ENCODE data around the gene GCC2. TPM values are rescaled to one million over a fixed set of nuclear protein-coding genes. Genes with fewer than 3 reads are reported as not detected.

Gene GCC2
- total RNA-seq, 6 experiments from 2014 or later = 31.5 to 39.5 (median 32.8) TPM

DNA sequence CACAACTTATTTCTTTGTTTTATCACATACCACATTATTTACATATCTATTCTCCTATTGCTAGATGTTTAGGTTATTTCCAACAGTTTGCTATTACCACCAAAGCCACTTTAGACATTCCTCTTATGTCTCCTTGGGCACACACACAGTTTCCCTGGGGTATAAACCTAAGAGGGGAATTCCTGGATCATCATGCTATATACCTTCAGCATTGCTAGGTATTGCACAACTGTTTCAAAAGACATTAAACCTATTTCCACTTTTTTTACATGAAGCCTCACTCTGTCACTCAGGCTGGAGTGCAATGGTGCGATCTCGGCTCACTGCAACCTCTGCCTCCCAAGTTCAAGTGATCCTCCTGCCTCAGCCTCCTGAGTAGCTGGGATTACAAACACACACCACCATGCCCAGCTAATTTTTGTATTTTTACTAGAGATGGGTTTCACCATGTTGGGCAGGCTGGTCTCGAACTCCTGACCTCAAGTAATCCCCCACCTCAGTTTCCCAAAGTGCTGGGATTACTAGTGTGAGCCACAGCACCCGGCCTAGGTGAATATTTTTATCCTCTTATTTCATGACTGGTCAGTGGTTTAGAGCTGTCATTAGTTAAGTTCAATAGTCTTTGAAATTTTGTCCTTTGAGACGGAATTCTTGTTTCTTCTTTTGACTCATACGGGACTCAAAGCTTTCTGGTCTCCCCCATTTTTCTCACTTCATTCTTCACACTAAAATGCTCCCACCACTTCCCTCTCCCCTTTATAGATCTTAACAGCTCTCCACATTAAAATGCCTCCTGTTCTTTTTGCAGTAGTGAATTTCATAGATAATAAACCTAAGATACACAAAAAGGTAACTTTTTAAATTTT, 40.9 kb upstream of the GCC2 start:
- DNase-seq = no peak

GRCh38 chr2:108409768-108410167, 39.2 kb upstream of the GCC2 start:
- Mint-ChIP-seq H3K4me3 (0 out of 2 replicates have a peak overlapping the region, but pooled peaks have one; percentile 21), H3K27ac (peak overlapping the region; percentile 76), H3K36me3 (ENCODE audit: low read depth) (peaks cover 19% of the 10 kb centered on the region), H3K27me3 (ENCODE audit: insufficient read depth) (no peaks in the 10 kb centered on the region), H3K4me1 (ENCODE audit: low read depth) (peaks cover 52% of the 10 kb centered on the region), H3K9me3 (peaks cover 13% of the 10 kb centered on the region)
- DNase-seq = peak; percentile 36
- TF ChIP-seq CTCF (IDR thresholded peaks at IDR 0.05) = no peak

More for the DNA sequence above, 40.9 kb upstream of the GCC2 start:
- Mint-ChIP-seq H3K9me3 (peaks cover 25% of the 10 kb centered on the region), H3K4me1 (ENCODE audit: low read depth) (peaks cover 52% of the 10 kb centered on the region), H3K27ac (no peak overlapping the region), H3K4me3 (no peak overlapping the region), H3K36me3 (ENCODE audit: low read depth) (peaks cover 23% of the 10 kb centered on the region), H3K27me3 (ENCODE audit: insufficient read depth) (peaks cover 3% of the 10 kb centered on the region)
- no peak for TF ChIP-seq CTCF (IDR thresholded peaks at IDR 0.05)

- no peaks in the 10 kb centered on the region for H3K9me3 Mint-ChIP-seq
- H3K36me3 Mint-ChIP-seq (ENCODE audit: low read depth) = peaks cover 5% of the 10 kb centered on the region; the same call in 1 of the 2 replicates
- peak; percentile 98 for DNase-seq
- peak overlapping the region; percentile 81 for H3K27ac Mint-ChIP-seq
- no peaks in the 10 kb centered on the region for H3K27me3 Mint-ChIP-seq (ENCODE audit: insufficient read depth)
- TF ChIP-seq CTCF (IDR thresholded peaks at IDR 0.05) = no peak
- H3K4me1 Mint-ChIP-seq (ENCODE audit: low read depth) = peaks cover 55% of the 10 kb centered on the region
- peak overlapping the region; percentile 31 for H3K4me3 Mint-ChIP-seq
These were observed 35.9 kb upstream of the GCC2 start for GRCh38 chr2:108412995-108413710.

DNA sequence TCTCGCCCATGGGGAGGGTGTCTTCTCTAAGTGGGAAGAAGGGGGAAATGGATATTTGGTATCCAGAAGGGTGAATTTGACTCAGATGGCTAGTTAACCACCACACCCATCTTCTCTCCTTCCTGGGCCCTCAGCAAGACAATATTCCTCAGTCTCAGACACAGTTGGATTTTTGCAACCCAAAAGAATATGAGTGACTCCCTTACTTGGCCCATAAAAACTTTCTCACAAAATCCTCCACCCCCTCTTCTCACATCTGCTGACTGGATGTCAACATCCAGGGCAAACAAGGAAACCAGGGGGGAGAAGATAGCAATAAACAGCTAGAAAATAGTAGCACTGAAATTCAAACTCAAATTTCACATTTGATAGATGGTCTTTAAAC, 35.3 kb upstream of the GCC2 start:
- Mint-ChIP-seq H3K27me3 (ENCODE audit: insufficient read depth) (peaks cover 1% of the 10 kb centered on the region; the same call in 1 of the 2 replicates), H3K9me3 (no peaks in the 10 kb centered on the region), H3K36me3 (ENCODE audit: low read depth) (0 out of 2 replicates have a peak, but pooled peaks cover under 1% of the 10 kb centered on the region), H3K27ac (peak overlapping the region; percentile 81), H3K4me3 (peak overlapping the region; percentile 31), H3K4me1 (ENCODE audit: low read depth) (peaks cover 51% of the 10 kb centered on the region)
- no peak for TF ChIP-seq CTCF (IDR thresholded peaks at IDR 0.05)
- DNase-seq = no peak

- Mint-ChIP-seq H3K27me3 (ENCODE audit: insufficient read depth) (peaks cover 1% of the 10 kb centered on the region; the same call in 1 of the 2 replicates), H3K9me3 (no peaks in the 10 kb centered on the region), H3K4me1 (ENCODE audit: low read depth) (peaks cover 44% of the 10 kb centered on the region), H3K4me3 (peak overlapping the region; percentile 12), H3K36me3 (ENCODE audit: low read depth) (no peaks in the 10 kb centered on the region), H3K27ac (peak overlapping the region; percentile 69)
- no peak for TF ChIP-seq CTCF (IDR thresholded peaks at IDR 0.05)
- peak; percentile 4 for DNase-seq
These were observed 34.6 kb upstream of the GCC2 start for GRCh38 chr2:108414256-108414876.
